Naive thymus-derived CD4-positive, alpha-beta T cell (primary cell): ENCODE results near the gene LRRC37A. TPM values are rescaled to one million over a fixed set of nuclear protein-coding genes. Genes with fewer than 3 reads are reported as not detected.
"Not testable (repeated sequence)": the region's sequence is repeated elsewhere in the genome, so short reads cannot be mapped to it uniquely, and the experiment has no call there.

Experiments
- ATAC-seq: fragments of 150-1000 bp; cut with Tn5 transposase; 2 replicates; pipeline ENCODE4 v1.10.0; 2021; ENCODE audit warnings: mild to moderate bottlenecking, moderate library complexity
- CTCF ChIA-PET: fragments of 350-600 bp; sonication (Branson Sonifier 250); formaldehyde crosslinking; loops from one replicate; lab custom pipeline; 2021; ENCODE audit warnings: antibody characterized with exemption; lab: Charles Lee
- POLR2A ChIA-PET: fragments of 350-600 bp; sonication (Branson Sonifier 250); formaldehyde crosslinking; loops from one replicate; lab custom pipeline; 2021; ENCODE audit warnings: antibody characterized with exemption, inconsistent platforms; lab: Charles Lee
- DNase-seq, 9 donors: peaks; one replicate each; pipeline versions ENCODE4 v3.0.0 to v3.0.0-alpha.2; 2020 to 2022; ENCODE audit warnings: mixed read lengths in 1 of 9
- H3K27ac ChIP-seq: one replicate; pipeline ENCODE4 v1.7.0; 2013; ENCODE audit warnings: mild to moderate bottlenecking, low read depth, low read length, moderate library complexity
- H3K27me3 ChIP-seq, 2 donors: one replicate each; pipeline ENCODE4 v1.7.0; 2013; ENCODE audit warnings: low read length in 2 of 2, mild to moderate bottlenecking in 2 of 2, moderate library complexity in 2 of 2; ENCODE audit not compliant: control insufficient read depth in 2 of 2, insufficient read depth in 2 of 2
- H3K36me3 ChIP-seq, 3 experiments: 1 replicate in 2 of 3; 2 replicates in 1 of 3; pipeline ENCODE4 v1.7.0; 2013; ENCODE audit warnings: low read length in 3 of 3, mild to moderate bottlenecking in 3 of 3, moderate library complexity in 1 of 3; ENCODE audit not compliant: insufficient read depth in 3 of 3, control insufficient read depth in 2 of 3
- H3K4me1 ChIP-seq, 2 donors: one replicate each; pipeline ENCODE4 v1.7.0; 2013; ENCODE audit warnings: low read length in 2 of 2, mild to moderate bottlenecking in 2 of 2, moderate library complexity in 1 of 2; ENCODE audit not compliant: control insufficient read depth in 2 of 2, insufficient read depth in 2 of 2
- H3K4me3 ChIP-seq: 2 replicates; pipeline ENCODE4 v1.7.0; 2013; ENCODE audit warnings: mild to moderate bottlenecking, low read length
- H3K9me3 ChIP-seq, 3 experiments: 1 replicate in 2 of 3; 2 replicates in 1 of 3; pipeline ENCODE4 v1.7.0; 2013; ENCODE audit warnings: low read length in 3 of 3; ENCODE audit not compliant: control insufficient read depth in 2 of 3
- H3K27ac Mint-ChIP-seq, 9 donors: one replicate each; pipeline ENCODE4 v1.8.0; 2020 to 2022; ENCODE audit warnings: mixed read lengths in 9 of 9, mild to moderate bottlenecking in 8 of 9, moderate library complexity in 5 of 9, inconsistent platforms in 2 of 9
- H3K27me3 Mint-ChIP-seq, 5 donors: one replicate each; pipeline ENCODE4 v1.8.0; 2021 to 2022; ENCODE audit warnings: mixed read lengths in 5 of 5, mild to moderate bottlenecking in 1 of 5
- H3K36me3 Mint-ChIP-seq, 5 donors: one replicate each; pipeline ENCODE4 v1.8.0; 2020 to 2022; ENCODE audit warnings: mixed read lengths in 5 of 5, mild to moderate bottlenecking in 3 of 5, inconsistent platforms in 1 of 5
- H3K4me1 Mint-ChIP-seq, 7 donors: one replicate each; pipeline ENCODE4 v1.8.0; 2020 to 2022; ENCODE audit warnings: mixed read lengths in 7 of 7, mild to moderate bottlenecking in 3 of 7, inconsistent platforms in 1 of 7
- H3K4me3 Mint-ChIP-seq, 10 donors: one replicate each; pipeline ENCODE4 v1.8.0; 2020 to 2022; ENCODE audit warnings: mild to moderate bottlenecking in 10 of 10, mixed read lengths in 10 of 10, moderate library complexity in 6 of 10, inconsistent platforms in 2 of 10
- H3K9me3 Mint-ChIP-seq, 11 donors: one replicate each; pipeline ENCODE4 v1.8.0; 2020 to 2022; ENCODE audit warnings: mixed read lengths in 11 of 11, mild to moderate bottlenecking in 4 of 11, inconsistent platforms in 1 of 11, moderate library complexity in 1 of 11
- intact Hi-C, 2 donors: fragments of 100-400 bp; cut with micrococcal nuclease; formaldehyde crosslinking; loops; one replicate each; pipeline ENCODE4 v1.15.1; 2023
- polyA plus RNA-seq, 2 donors: library from polyadenylated mRNA; unstranded; fragments of 300-500 nt; fragmentation: Illumina TruSeq; gene quantifications; one replicate each; pipeline ENCODE4 v1.2.3, GENCODE V29; 2021
- total RNA-seq, 6 experiments: library from RNA in 5 of 6; stranded (reverse) in 5 of 6; gene quantifications; 1 replicate in 5 of 6; 2 replicates in 1 of 6; pipeline ENCODE4 v1.2.3 and lab custom pipeline; 2021 to 2026

The LRRC37A gene
- total and polyA plus RNA-seq, 7 experiments from 2014 or later, result 0.85 to 15.6 (median 6.2) TPM

- CTCF ChIA-PET, intact Hi-C loops: not testable (repeated sequence)
These were observed 10.5 kb upstream of the LRRC37A start for GRCh38 chr17:46284467-46284866.

GRCh38 chr17:46285500-46285899 is 9.4 kb upstream of the LRRC37A start:
- POLR2A ChIA-PET, H3K36me3 ChIP-seq, H3K9me3 Mint-ChIP-seq, DNase-seq, intact Hi-C loops, H3K36me3 Mint-ChIP-seq, H3K4me1 ChIP-seq, H3K9me3 ChIP-seq, H3K27me3 Mint-ChIP-seq, H3K27me3 ChIP-seq, H3K27ac ChIP-seq, H3K4me3 ChIP-seq, H3K27ac Mint-ChIP-seq, H3K4me3 Mint-ChIP-seq: not testable (repeated sequence)
- CTCF ChIA-PET, result interaction anchor here (0.7 to 1.2 kb wide), 2 partner anchors 281 to 1546 kb away, joined by 4 to 5 read pairs; partner anchors contain the start of gene MRPL10
- peak; percentile 49 for ATAC-seq
- peaks cover 0 to 20% (median 10%) of the 10 kb centered on the region in 7 donors for H3K4me1 Mint-ChIP-seq

More at GRCh38 chr17:46284467-46284866, 10.5 kb upstream of the LRRC37A start:
- H3K27ac Mint-ChIP-seq, H3K4me3 ChIP-seq, H3K36me3 ChIP-seq, H3K27me3 ChIP-seq, H3K27ac ChIP-seq, H3K36me3 Mint-ChIP-seq, H3K4me3 Mint-ChIP-seq, H3K9me3 Mint-ChIP-seq, DNase-seq, H3K9me3 ChIP-seq, POLR2A ChIA-PET, H3K4me1 ChIP-seq, H3K27me3 Mint-ChIP-seq: not testable (repeated sequence)
- ATAC-seq, result peak; percentile 67
- peaks cover 0 to 20% (median 10%) of the 10 kb centered on the region in 7 donors for H3K4me1 Mint-ChIP-seq

GRCh38 chr17:46286764-46287221 is 8.1 kb upstream of the LRRC37A start:
- ATAC-seq (peak; percentile 92), DNase-seq (peak in 7 of 9 donors; percentile 63 to 80 (median 76))
- not testable (repeated sequence) for H3K4me1 ChIP-seq, H3K36me3 ChIP-seq, H3K4me3 Mint-ChIP-seq, H3K9me3 ChIP-seq, H3K27me3 Mint-ChIP-seq, H3K27me3 ChIP-seq, H3K4me3 ChIP-seq, H3K9me3 Mint-ChIP-seq, H3K27ac ChIP-seq, H3K36me3 Mint-ChIP-seq
- intact Hi-C loops, result loop anchor here in 1 of 2 donors (1.0 kb wide), 1 partner anchor 20 kb away; no protein-coding TSS in a partner anchor
- Mint-ChIP-seq H3K27ac (peak overlapping the region in 1 of 9 donors; percentile 43), H3K4me1 (peaks cover 0 to 27% (median 18%) of the 10 kb centered on the region in 7 donors)
- CTCF ChIA-PET, result interaction anchor here (0.9 to 1.6 kb wide), 10 partner anchors 12 to 709 kb away, joined by 3 to 7 read pairs (median 4); no protein-coding TSS in a partner anchor
- POLR2A ChIA-PET, result interaction anchor here (1.1 to 1.3 kb wide), 2 partner anchors 19 to 24 kb away, joined by 3 to 7 read pairs; no protein-coding TSS in a partner anchor

- H3K27ac ChIP-seq, intact Hi-C loops, H3K4me1 ChIP-seq, ATAC-seq, H3K36me3 ChIP-seq, H3K4me3 ChIP-seq, H3K27ac Mint-ChIP-seq, H3K9me3 ChIP-seq, H3K4me3 Mint-ChIP-seq, H3K36me3 Mint-ChIP-seq, DNase-seq, H3K27me3 Mint-ChIP-seq, H3K27me3 ChIP-seq, H3K9me3 Mint-ChIP-seq: not testable (repeated sequence)
- POLR2A ChIA-PET, result interaction anchor here (0.6 kb wide), 1 partner anchor 865 kb away, joined by 5 read pairs; no protein-coding TSS in a partner anchor
- peaks cover 0 to 27% (median 18%) of the 10 kb centered on the region in 7 donors for H3K4me1 Mint-ChIP-seq
- CTCF ChIA-PET, result interaction anchor here (0.6 kb wide), 1 partner anchor 112 kb away, joined by 3 read pairs; no protein-coding TSS in a partner anchor
These were observed 7.3 kb upstream of the LRRC37A start for GRCh38 chr17:46287587-46287986.

- H3K4me1 Mint-ChIP-seq, result peaks cover 0 to 16% (median 14%) of the 10 kb centered on the region in 7 donors
These were observed 3.9 kb upstream of the LRRC37A start for GRCh38 chr17:46290906-46291546.

GRCh38 chr17:46291618-46292017 is 3.3 kb upstream of the LRRC37A start:
- H3K36me3 ChIP-seq, CTCF ChIA-PET, H3K36me3 Mint-ChIP-seq, intact Hi-C loops, H3K4me1 ChIP-seq, H3K9me3 ChIP-seq, H3K27me3 Mint-ChIP-seq, H3K27me3 ChIP-seq, H3K9me3 Mint-ChIP-seq, ATAC-seq, POLR2A ChIA-PET, DNase-seq, H3K4me3 ChIP-seq: not testable (repeated sequence)
- Mint-ChIP-seq H3K4me1 (peaks cover 0 to 15% (median 13%) of the 10 kb centered on the region in 7 donors), H3K27ac (peak overlapping the region in 7 of 9 donors; percentile 1 to 87 (median 74)), H3K4me3 (peak overlapping the region in 5 of 10 donors; percentile 3 to 62 (median 14))
- peak overlapping the region; percentile 29 for H3K27ac ChIP-seq

More at GRCh38 chr17:46290906-46291546, 3.9 kb upstream of the LRRC37A start:
- peak overlapping the region in 5 of 10 donors; percentile 8 to 62 (median 32) for H3K4me3 Mint-ChIP-seq
- H3K27ac Mint-ChIP-seq, result peak overlapping the region in 7 of 9 donors; percentile 1 to 87 (median 74)
- intact Hi-C loops, H3K4me1 ChIP-seq, POLR2A ChIA-PET, CTCF ChIA-PET, H3K36me3 Mint-ChIP-seq, H3K4me3 ChIP-seq, H3K27me3 ChIP-seq, H3K9me3 ChIP-seq, H3K27me3 Mint-ChIP-seq, H3K36me3 ChIP-seq, H3K9me3 Mint-ChIP-seq: not testable (repeated sequence)
- H3K27ac ChIP-seq, result peak overlapping the region; percentile 29
- ATAC-seq (peak; percentile 81), DNase-seq (peak in 1 of 9 donors; percentile 25)
